ENCODE measurements around the gene ZIK1.

The ZIK1 gene

DNA sequence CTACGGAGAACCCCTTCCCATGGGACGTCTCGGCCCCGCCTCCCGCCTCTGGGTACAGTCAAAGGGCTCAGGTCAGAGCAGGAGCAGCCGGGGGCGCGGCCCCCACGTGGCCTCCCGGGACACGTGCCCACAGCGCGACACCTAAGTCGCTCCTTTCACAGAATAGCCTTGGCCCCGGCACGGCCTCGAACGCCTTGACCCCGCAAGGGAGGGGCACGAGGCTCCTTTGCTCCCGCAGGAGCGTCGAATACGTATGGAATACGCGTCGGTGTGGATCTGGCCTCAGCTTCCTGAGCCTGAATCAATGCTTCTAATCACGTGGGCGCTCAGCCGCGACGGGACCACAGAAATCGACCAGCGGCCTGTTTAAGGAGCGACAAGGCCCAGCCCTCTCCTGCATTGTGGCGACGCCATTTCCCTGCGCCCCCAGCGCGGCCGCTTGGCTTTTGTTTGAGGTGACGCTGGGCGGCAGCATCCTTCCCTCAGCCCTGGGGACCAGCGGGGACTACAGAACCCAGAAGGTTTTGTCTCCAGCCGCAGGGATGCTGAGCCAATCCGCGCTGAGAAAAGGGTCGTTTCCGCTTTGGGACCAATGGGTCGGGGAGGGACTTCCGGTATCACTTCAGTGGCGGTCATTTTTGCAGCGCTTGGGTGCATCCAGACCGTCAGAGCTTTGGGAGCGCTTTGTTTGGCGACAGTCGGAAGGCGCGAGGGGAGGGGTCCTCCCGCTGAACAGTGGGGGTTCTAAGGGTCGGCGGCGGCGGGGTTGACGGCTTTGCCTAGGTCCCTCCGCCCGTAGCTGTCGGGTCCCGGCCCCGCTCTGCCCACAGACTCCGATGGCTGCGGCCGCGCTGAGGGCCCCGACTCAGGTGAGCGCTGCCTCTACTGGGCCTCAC lies at the start of gene ZIK1:
TSS of gene ZIK1 (plus strand) at position 625 of the 896 bp plus-strand sequence. CDS start at position 837, 212 bp downstream.
- DNase-seq, result peak; percentile 81

DNA sequence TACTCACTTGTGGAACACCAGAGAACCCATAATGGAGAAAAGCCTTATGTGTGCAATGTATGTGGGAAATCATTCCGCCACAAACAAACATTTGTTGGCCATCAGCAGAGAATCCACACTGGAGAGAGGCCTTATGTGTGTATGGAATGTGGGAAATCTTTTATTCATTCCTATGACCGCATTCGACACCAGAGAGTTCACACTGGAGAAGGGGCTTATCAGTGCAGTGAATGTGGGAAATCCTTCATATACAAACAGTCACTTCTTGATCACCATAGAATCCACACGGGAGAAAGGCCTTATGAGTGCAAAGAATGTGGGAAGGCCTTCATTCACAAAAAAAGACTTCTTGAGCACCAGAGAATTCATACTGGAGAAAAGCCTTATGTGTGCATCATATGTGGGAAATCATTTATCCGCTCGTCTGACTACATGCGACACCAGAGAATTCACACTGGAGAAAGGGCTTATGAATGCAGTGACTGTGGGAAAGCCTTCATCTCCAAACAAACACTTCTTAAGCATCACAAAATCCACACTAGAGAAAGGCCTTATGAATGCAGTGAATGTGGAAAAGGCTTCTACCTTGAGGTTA lies 45.9 kb upstream of the ZIK1 start:
- DNase-seq, result no peak

DNA sequence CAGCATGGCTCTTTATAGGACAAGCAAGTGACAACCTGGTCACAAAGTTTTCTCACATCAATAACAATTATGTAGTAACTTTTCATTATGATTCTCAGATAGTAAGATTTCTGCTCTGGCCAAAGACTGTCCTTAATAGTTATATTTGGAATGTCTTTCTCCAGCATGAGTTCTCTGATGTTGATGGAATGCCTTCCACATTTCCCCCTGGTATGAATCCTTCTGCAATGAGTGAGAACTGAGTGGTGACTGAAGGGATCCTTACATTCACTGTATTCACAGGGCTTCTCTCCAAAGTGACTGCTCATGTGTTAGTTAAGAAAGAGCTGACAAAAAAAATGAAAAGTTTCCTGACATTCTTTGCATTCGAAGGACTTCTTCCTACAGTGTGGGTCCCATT lies 37.4 kb upstream of the ZIK1 start:
- no peak for DNase-seq

DNA sequence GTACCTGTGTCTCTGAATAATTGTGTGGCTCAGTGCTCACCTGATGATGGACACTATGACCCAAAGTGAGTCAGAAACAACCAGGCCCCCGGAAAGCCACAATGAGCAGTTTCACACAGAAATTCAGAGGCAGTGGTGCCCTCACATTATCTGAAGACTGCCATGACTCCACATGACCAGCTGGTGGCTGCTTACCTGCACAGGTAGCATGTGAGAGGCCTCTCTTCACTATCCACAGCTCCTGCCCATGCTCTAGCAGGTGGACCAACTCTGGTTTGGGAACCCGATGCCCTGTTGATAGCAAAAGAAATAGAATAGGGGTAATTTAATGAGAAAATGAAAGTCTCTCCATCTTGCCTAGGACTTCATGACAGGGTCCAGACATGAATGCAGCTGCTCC lies 31.5 kb upstream of the ZIK1 start:
- DNase-seq, result no peak

DNA sequence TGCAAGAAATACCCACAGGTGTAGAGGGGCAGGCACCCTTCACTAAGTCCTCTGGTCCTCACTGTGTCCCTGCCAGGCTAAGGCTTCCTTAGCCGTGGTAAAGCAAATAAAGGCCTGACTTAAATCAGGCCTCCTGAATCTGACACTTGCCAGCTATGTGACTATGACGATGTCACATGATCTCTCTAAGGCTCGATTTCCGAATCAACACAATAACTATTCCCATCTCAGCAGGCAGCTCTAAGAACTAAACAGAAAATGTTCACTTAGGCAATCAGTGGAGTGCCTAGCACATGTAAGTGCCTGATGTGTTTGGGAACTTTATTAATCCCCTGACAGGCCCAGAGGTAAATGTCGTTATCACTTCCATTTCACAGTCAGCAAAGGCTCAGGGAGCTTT lies 26.3 kb upstream of the ZIK1 start:
- no peak for DNase-seq

DNA sequence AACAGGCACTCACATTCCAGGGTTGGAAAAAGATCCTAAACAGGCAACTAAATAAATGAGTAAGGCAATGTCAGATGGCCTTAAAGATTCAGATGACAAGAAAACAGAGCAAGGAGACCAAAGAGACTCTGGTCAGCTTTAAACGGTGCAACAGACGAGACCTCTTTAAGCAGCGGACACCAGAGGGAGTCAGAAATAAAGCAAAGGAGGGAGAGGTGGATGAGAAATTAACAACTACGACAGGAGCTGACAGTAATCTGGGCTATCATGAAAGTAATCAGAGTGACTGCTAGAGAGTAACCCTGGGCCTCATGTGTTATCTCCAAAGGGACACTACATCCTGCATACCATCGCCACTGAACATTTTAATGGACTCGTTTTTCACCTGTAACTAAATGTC lies 25.4 kb upstream of the ZIK1 start:
- no peak for DNase-seq

DNA sequence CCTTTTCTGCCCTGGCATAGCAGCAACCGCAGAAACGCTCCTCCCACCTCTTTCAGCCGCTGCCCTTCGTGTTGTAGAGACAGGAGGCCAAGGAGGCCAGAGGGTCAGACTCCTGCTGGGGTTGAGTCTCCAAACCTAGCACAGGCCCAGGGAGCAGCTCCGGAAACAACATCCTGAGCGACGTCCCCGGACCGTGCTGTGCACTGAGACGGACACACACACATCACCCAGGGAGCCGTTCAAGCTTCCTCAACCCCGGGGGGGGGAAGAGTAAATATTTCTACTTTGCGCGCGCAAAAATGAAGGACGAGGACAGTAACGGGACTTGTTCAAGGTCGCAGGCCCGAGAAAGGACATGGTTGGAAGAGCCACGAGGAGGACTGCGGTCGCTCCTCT lies 24.9 kb upstream of the ZIK1 start:
- DNase-seq, result no peak

DNA sequence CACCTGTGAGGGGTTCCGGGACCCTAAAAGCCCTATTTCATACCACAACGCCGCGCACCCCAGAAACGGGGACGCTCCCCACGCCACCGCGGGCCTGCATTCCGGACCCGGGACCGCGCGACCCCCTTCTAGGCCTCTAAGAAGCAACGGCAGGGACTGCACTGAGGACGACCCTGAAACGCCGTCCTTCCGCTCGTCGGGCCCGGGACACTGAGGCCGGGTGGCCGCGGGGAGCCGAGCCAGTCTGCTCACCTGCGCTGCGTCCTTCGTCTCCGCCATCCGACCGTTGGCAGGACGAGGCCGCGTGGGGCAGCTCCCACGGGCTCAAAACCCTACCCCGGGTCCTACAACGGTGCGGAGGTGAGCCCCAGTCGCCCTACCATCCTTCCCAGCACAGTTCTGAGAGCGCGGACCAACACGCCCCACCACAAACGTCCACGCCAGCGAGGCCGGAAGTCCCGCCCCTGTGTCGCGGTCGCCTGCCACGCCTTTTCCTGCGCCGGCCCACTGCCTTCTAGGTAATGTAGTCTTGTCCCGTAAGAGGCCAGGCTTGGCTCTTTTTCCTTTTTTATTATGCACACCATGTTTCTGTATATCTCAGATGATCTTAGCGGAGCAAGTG lies 24.4 kb upstream of the ZIK1 start, which contains the start of gene ZNF550:
TSS of gene ZNF550 (minus strand) at position 460 of the 622 bp plus-strand sequence. CDS start at position 279, 181 bp downstream.
- DNase-seq, result peak; percentile 88

DNA sequence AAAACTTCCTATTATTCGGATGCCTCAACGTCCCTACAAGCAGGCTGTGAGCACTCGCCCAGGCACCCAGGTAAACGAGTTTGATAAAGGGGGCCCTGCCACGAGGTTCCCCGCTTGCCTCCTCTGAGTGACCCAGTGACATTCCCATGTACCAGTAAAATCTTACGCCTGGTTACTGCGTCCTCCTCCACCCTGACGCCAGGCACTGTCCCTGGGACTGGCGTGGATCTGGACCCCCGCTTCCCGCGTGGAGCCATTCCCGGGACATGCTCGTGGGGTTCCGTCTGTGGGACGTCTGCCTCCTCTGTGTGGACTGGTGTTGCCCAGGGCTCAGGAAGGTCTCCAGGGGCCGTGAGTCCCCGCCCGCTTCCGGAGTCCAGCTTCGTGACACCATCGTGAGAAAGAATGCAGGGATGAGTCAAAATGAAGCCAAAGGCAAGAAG lies 23.9 kb upstream of the ZIK1 start:
- no peak for DNase-seq

DNA sequence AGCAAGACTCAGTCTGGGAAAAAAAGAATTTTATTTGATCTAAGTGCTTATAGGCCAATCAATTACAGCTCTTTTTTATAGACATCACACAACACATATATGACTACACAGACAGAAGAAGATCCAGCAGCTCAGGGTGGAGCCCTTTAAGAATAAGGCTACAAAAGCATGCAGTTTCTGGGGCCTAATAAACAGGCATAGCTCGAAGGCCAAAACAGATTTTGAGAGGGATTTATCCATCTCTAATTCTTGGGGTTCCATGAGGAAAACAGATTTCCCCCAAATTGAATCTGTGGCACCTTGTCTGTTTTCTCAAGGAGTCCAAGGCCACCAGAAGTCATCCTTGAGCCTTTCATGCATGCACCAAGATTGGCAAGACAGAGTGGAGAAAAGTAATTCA lies 20.4 kb upstream of the ZIK1 start:
- no peak for DNase-seq

DNA sequence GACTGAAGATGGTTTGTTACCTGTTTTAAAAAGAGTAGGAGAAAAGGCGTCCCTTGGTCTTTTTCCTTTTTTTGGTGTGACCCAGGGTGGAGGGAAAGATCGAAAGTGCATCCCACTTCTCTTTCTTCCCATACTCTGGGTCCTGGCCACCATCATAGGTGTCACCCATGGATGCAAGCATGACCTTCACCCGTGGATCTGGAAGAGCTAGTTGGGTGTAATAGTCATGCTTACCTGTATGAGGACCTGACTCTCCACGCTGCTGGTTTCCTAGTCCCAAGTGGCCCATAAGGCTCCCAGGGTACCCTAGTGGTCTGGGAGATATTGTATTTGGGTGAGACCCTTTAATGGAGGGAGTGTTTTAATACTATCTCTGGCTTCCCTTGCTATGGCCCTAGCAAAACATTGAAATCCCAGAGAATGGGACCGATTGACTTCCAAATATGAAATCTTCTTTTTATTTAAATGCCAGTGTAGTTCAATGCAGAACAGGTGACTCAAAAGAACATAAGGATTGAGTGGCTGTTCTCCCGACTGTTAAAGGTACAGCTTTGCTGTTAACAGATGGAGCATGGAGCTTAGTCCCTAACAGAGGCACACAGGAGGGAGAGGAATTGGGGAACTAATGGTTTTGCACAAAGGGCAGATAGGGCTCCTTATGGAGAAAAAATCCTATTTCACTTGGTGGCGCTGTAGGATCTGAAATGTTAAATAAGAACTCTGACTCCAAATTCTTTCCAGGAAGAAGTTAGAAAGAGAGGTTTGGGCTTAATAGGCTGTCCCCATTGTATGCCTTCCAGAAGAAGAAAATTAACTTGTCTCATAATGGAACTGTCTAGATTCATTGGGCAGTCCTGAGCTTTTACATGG lies 17.3 kb upstream of the ZIK1 start:
- DNase-seq, result no peak

DNA sequence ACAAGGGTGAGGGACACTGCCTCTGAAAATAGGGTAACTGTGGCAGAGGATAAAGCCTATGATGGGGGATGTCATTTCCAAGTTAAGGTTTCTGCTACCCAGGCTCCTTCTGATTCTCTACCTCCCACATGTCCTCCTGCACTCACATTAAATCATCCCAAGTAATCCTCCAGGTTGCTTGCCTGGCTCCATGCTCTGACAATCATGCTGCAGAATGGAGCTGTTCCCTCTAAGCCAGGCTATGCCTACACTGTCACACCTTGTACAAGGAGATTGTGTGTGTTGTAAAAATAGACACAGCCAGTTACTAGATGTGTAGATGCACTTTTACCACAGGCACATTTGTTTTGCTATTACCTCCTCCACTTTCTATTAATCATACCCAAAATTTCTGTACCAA lies 13.2 kb upstream of the ZIK1 start:
- DNase-seq, result no peak

DNA sequence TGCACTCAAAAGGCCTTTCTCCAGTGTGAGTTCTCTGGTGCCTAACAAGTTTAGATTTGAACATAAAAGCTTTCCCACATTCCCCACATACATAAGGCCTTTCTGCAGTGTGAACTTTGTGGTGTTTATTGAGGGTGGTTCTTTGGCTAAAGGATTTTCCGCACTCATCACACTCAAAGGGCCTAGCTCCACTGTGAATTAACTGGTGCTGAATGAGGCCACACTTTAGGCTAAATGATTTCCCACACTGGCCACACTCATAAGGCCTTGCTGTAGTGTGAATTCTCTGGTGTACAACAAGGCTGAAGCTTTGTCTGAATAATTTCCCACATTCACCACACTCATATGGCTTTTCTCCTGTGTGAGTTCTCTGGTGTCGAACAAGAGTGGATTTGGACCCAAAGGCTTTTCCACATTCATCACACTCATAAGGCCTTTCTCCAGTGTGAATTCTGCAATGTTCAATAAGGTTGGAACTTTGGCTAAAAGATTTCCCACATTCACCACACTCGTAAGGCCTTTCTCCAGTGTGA lies 11.5 kb upstream of the ZIK1 start:
- DNase-seq, result no peak

DNA sequence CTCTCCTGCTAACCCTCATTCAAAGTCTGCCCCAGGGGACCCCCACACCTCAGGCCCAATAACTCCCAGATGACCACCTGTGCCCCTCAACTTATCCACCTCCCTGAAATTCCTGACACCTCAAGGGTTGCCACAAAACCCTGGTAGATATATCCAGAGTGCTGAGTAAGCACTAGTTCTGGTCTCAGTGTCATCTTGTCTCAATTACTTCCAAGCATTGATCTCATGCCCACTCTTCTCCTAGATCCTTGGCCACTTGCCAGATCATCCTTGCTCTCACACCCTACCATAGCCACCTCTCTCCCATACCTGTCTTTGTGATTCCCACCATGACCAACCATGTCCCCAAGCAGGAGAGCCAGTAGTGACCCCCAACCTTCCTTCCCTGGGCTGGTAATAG lies 7.3 kb upstream of the ZIK1 start:
- DNase-seq, result no peak

DNA sequence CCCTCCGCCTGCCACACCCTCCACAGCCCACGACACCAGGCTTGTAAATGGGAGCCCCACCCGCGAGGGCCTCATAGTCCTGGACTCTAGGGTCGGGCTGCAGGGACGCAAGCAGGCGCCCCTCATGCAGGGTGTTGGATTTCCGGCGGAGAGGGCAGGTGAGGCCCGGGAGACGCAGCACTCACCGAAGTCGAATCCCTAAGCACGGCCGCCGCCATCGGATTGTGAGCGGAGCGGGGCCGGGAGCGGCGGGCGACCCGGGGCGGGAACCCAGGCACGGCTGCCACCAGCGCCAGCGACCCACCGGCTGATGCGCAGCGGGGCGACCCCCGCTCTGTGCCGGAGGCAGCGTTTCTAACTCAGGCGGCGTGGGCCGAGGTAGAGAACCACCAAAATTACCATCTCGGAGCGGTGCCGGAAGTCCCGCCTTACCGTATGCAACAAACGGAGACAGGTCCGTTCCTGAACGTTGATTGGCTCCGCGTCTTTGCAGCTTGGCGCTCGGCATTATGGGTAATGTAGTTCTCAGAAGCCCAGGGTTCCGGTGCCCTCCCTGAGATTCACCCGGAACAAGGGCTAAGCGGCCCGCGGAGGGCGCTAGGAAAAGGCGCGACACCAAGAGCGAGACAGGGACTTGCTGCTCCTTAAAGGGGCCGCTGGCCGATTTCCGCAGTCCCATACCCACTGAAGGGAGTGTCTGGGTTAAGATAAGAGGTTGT lies 5.3 kb upstream of the ZIK1 start, which contains the start of gene ZNF416:
TSS of gene ZNF416 (minus strand) at position 425 of the 719 bp plus-strand sequence. CDS start at position 218, 207 bp downstream.
- DNase-seq, result peak; percentile 89

DNA sequence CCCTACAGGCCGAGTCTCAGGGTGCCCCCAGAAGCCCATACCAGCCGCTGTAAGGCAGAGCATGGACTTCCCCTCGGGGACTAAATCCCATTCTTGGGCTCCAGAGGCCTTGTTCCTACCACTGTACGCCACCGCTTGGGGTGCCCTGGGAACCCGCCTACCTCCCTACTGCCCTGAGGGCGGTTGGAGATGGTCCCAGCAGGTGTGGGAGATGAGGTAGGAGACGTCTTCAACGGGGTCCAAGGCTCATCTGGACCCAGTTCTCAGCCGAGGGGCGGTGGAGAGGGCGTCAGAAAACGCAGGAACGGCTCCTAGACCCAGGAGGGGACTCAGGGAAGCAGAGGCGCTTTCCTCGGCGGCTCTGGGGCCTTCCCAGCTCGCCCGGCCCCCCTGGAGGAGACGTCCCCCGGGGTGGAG lies 833 bp upstream of the ZIK1 start:
- no peak for DNase-seq

DNA sequence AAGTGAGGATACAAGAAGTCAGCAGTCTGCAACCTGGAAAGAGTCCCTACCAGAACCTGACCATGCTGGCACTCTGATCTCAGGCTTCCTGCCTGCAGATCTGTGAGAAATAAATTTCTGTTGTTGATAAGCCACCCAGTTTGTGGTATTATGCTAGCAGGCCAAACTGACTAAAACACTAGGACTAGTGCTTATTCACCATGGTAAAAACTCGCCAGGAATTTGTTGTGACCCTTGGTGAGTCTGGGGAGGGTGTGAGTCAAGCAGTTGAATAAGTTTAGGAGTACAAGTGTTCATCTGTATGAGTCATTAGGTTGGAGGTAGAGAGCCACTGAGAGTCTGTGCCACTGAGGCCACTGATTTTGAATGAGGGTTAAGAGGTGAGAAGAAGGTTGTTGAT lies 3.6 kb downstream of the ZIK1 start:
- no peak for DNase-seq

DNA sequence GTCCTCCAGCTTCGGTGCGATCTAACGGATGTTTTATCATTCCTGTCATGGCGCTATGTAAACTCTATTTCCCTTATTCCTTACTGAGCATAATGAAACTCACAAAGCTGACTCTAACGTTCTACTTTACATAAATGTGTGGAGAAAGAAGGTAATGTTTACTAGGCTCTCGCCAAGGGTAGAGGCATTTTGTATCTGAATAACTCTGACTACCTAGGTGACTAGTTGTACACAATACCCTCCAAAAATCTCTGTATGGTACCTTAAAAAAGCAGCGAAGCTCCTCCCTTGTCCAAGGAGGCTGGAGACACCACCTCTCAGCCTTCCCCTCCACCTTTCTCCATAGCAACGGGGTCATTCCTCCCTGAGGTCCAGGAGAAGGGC lies 15.4 kb downstream of the ZIK1 start:
- DNase-seq, result no peak

DNA sequence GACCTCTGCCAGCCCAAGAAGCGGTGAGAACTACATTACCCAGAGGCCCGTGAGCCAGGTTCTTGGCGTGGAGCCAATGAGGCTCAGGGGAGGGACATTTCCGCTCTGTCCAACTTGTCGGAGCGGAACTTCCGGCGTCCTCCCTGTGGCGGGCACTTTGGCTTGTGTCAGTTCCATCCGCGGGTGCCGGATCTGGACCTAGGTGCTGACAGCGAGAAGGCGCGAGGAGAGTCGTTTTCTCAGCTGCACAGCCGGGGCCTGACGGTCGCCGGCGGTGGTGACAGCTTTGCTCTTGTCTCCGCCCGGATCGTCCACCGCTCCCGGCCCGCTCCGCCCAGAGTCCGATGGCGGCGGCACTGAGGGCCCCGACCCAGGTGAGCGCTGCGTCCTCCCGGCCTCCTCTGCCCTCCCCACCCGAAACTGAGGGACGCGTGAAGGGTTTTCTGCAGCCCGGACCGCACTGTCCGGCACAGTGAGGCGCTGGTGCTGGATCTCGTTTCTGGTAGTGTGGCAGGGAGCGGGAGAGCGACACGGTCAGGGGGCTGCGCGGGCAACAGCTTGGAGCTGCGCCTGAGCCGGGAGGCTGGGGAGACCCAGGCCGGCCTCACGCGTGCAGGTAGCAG lies 15.9 kb downstream of the ZIK1 start, which contains the start of gene ZNF530:
TSS of gene ZNF530 (plus strand) at position 125 of the 623 bp plus-strand sequence. CDS start 4,461 bp downstream, outside the sequence.
- peak; percentile 83 for DNase-seq

DNA sequence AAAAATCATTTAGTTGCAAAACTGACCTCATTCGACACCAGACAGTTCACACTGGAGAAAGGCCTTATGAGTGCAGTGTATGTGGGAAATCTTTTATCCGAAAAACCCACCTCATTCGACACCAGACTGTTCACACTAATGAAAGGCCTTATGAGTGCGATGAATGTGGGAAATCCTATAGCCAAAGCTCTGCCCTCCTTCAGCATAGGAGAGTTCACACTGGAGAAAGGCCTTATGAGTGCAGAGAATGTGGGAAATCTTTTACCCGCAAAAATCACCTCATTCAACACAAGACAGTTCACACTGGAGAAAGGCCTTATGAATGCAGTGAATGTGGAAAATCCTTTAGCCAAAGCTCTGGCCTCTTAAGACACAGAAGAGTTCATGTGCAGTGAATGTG lies 23.0 kb downstream of the ZIK1 start:
- no peak for DNase-seq

DNA sequence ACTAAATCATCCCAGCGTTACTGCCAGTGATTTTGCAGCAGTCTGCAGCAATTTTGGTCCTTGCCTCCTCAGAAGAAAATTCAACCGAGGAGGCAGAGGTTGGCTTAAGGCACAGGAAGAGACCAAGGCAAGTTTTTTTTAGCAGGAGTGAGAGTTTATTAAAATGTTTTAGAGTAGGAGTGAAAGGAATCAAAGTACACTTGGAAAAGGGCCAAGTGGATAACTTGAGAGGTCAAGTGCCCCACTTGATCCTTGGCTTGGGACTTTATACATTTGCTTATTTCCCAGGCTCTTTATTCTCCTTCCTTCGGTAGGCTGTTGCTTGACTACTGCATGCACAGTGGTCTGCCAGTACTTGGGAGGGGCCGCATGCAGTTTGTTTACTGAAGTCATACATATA lies 27.2 kb downstream of the ZIK1 start:
- DNase-seq, result no peak

All from activated T-cell treated with anti-CD3 and anti-CD28 coated beads, Interleukin-2, amount 50 U/mL, for 1 hour (primary cell).